Uterus (tissue), 4 donors: Measurements from ENCODE around the gene PIEZO2. TPM values are rescaled to one million over a fixed set of nuclear protein-coding genes. Genes with fewer than 3 reads are reported as not detected.
"Not testable (repeated sequence)": the region's sequence is repeated elsewhere in the genome, so short reads cannot be mapped to it uniquely, and the experiment has no call there.

ENCODE experiments used
- DNase-seq, 2 donors: peaks; one replicate each; pipeline ENCODE4 v3.0.0-alpha.2; 2019 to 2020
- H3K27ac ChIP-seq, 2 donors: fragments of 200-600 bp; sonication (generic); 1 replicate in 1 of 2; 2 replicates in 1 of 2; pipeline ENCODE4 v1.5.1; 2016 to 2018
- H3K27me3 ChIP-seq, 2 donors: fragments of 200-600 bp; sonication (generic); one replicate each; pipeline ENCODE4 v1.5.1; 2018 to 2019; ENCODE audit warnings: control low read depth in 1 of 2
- H3K36me3 ChIP-seq, 2 donors: fragments of 200-600 bp; sonication (generic); one replicate each; pipeline ENCODE4 v1.5.1; 2019; ENCODE audit warnings: control low read depth in 1 of 2
- H3K4me1 ChIP-seq, 2 donors: fragments of 200-600 bp; sonication (generic); one replicate each; pipeline ENCODE4 v1.5.1; 2018 to 2019; ENCODE audit warnings: control low read depth in 1 of 2
- H3K4me3 ChIP-seq, 2 donors: fragments of 200-600 bp; sonication (generic); 1 replicate in 1 of 2; 2 replicates in 1 of 2; pipeline ENCODE4 v1.5.1; 2018 to 2019; ENCODE audit warnings: mild to moderate bottlenecking in 1 of 2
- H3K9me3 ChIP-seq, 2 donors: fragments of 200-600 bp; sonication (generic); one replicate each; pipeline ENCODE4 v1.5.1; 2019; ENCODE audit warnings: control low read depth in 1 of 2
- POLR2A ChIP-seq, 2 donors: fragments of 450-650 bp; IDR thresholded peaks; one replicate each; pipeline ENCODE4 v1.6.1; 2016; ENCODE audit warnings: antibody characterized with exemption in 2 of 2, mild to moderate bottlenecking in 1 of 2, moderate library complexity in 1 of 2
- intact Hi-C: fragments of 100-400 bp; cut with DNase I; formaldehyde crosslinking; loops from one replicate; pipeline ENCODE4 v1.15.1; 2023; ENCODE audit warnings: low total_unique reads
- total RNA-seq, 4 donors: library from RNA; depleted of rRNA in 3 of 4; stranded (reverse); fragments of >200 nt in 3 of 4; gene quantifications; one replicate each; pipeline versions ENCODE4 v1.1.0 to v1.2.4, GENCODE V29; 2014 to 2023
- TF ChIP-seq, protein P1 (sequence below), 4 experiments: fragments of 200-600 bp in 2 of 4; fragments of 450-650 bp in 2 of 4; sonication (generic) in 2 of 4; IDR thresholded peaks; one replicate each; pipeline ENCODE4 v1.5.1; 2016 to 2019; ENCODE audit warnings: antibody characterized with exemption in 4 of 4, mild to moderate bottlenecking in 2 of 4, moderate library complexity in 1 of 4
- donor health status: DM: yes; HTN: yes; CAD: no.

Gene PIEZO2
- total RNA-seq, 4 donors from 2014 or later = 1.8 to 42.8 (median 5.6) TPM

DNA sequence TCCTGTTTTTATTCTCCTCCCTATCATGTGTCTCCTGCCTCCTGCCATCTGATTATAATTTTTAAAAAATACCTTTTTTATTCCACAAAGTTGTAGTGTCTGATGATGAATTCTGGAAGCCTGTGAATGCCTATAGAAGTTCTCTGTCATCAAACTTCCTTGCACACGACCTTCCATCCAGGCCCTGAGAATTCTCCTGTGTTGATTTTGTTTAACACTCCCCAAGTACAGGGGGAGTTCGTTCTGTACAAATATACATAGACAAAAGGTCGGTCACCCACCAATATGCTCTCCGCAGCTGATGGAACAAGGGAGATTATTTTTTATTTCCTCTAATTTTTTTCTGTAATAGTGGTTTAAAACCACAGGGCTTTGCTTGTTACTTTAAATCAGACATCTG, 232.5 kb downstream of the PIEZO2 start:
- Histone ChIP-seq H3K4me1 (no peaks in the 10 kb centered on the region), H3K27me3 (no peaks in the 10 kb centered on the region), H3K27ac (no peak overlapping the region), H3K4me3 (no peak overlapping the region), H3K36me3 (no peaks in the 10 kb centered on the region), H3K9me3 (no peaks in the 10 kb centered on the region)
- TF ChIP-seq, protein P1, sequence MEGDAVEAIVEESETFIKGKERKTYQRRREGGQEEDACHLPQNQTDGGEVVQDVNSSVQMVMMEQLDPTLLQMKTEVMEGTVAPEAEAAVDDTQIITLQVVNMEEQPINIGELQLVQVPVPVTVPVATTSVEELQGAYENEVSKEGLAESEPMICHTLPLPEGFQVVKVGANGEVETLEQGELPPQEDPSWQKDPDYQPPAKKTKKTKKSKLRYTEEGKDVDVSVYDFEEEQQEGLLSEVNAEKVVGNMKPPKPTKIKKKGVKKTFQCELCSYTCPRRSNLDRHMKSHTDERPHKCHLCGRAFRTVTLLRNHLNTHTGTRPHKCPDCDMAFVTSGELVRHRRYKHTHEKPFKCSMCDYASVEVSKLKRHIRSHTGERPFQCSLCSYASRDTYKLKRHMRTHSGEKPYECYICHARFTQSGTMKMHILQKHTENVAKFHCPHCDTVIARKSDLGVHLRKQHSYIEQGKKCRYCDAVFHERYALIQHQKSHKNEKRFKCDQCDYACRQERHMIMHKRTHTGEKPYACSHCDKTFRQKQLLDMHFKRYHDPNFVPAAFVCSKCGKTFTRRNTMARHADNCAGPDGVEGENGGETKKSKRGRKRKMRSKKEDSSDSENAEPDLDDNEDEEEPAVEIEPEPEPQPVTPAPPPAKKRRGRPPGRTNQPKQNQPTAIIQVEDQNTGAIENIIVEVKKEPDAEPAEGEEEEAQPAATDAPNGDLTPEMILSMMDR (IDR thresholded peaks at IDR 0.05) = no peak
- no peak for TF ChIP-seq POLR2A (IDR thresholded peaks at IDR 0.05)
- intact Hi-C loops = no loop called here
- DNase-seq = no peak

DNA sequence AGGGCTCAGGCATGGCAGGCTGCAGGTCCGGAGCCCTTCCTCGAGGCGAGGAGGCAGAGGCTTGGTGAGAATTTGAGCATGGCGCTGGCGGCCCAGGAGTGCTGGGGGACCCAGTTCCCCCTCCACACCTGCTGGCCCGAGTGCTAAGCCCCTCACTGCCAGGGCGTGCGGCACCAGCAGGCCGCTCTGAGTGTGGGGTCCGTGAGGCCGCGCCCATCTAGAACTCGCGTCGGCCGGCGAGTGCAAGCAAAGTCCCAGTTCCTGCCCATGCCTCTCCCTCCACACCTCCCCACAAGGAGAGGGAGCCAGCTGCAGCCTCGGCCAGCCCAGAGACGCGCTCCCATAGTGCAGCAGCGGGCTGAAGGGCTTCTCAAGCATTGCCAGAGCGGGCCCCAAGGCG, 233.0 kb downstream of the PIEZO2 start:
- TF ChIP-seq POLR2A (IDR thresholded peaks at IDR 0.05) = no peak
- TF ChIP-seq, protein P1 (IDR thresholded peaks at IDR 0.05) = no peak
- intact Hi-C loops = no loop called here

DNA sequence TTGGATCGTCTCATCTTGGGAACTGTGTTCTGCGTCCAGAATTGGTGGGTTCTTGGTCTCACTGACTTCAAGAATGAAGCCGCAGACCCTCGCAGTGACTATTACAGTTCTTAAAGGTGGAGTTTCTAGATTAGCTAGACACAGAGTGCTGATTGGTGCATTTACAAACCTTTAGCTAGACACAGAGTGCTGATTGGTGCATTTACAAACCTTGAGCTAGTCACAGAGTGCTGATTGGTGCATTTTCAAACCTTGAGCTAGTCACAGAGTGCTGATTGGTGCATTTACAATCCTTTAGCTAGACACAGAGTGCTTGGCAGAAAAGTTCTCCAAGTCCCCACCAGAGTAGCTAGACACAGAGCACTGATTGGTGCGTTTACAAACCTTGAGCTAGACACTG, 233.6 kb downstream of the PIEZO2 start:
- H3K36me3 ChIP-seq, H3K4me3 ChIP-seq, intact Hi-C loops, H3K9me3 ChIP-seq, H3K27me3 ChIP-seq, DNase-seq, H3K4me1 ChIP-seq, H3K27ac ChIP-seq: not testable (repeated sequence)

More for the DNA sequence above, 233.0 kb downstream of the PIEZO2 start:
- H3K4me1 ChIP-seq = no peaks in the 10 kb centered on the region
- no peak overlapping the region for H3K27ac ChIP-seq
- H3K36me3 ChIP-seq = no peaks in the 10 kb centered on the region
- no peaks in the 10 kb centered on the region for H3K27me3 ChIP-seq
- DNase-seq = no peak
- H3K9me3 ChIP-seq = no peaks in the 10 kb centered on the region
- H3K4me3 ChIP-seq = no peak overlapping the region

DNA sequence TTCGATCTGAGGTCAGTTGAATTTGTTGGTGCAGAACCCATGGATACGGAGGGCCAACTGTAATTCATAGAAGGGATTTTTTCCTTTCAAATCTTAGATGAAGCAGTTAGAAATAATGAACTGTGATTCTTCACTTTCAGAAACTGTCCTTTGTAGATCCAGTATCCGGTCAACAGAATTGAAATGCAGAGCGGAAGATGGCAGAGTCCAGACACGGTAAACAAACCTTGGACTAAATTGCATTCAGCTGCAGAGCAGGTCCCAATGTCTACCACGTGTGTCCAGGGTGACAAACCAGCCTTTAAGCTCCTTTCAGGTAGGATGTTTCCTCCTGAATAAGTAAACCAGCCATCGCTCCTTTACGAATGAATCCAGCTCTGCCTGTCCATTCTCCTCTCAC, 234.8 kb downstream of the PIEZO2 start:
- H3K4me1 ChIP-seq, intact Hi-C loops, H3K9me3 ChIP-seq, H3K27me3 ChIP-seq, H3K36me3 ChIP-seq, H3K4me3 ChIP-seq, H3K27ac ChIP-seq, DNase-seq: not testable (repeated sequence)

DNA sequence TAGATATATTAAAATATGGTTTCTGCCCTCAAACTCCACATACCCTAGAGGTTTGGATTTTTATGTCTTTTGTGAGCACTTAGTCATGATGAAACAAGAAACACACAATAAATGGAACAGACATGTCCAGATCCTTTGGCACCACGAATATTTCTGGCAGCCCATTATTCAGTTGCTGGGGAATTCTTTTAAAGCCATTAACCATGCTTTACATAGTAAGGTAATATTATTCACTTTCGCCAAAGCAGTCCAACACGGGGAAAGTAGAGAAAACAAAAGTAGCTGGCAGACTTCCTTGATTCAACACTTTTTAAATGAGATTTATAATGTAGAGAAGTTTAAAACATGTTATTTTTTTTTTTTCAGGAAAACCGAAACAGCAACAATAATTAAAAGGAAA, 235.4 kb downstream of the PIEZO2 start:
- intact Hi-C loops = no loop called here

DNA sequence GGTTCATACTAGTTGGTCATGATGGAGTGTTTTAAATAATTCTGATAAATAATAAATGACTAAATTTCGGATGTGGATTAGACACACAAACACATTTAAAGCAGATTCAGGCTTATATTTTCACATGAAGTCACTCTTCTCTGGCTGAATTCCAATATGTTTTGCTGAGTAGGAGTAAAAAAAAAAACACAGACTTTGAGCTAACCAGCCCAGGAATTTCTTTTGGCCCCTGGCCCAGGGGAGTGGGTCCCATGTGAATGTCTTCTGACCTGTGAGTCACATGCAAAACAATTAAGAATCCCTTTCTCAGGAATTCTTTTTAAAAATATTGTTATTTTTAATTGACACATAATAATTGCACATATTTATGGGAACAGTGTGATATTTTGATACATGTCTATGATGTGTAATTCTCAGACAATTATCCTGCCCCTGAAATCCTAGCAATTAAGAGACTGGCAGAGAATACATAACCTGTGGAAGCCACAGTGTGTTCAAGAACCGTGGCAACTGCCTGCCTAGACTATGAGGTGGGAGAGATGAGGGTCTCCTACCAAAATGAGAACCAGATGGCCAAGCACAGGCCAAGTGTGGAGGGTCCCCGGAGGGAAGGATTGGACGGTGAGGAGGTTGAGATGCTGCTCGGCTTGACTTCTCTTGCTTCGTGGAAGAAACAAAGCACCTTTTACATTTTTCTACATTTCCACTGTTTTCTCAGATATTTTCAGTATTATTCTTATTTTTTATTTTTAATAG, 236.4 kb downstream of the PIEZO2 start:
- DNase-seq = no peak
- H3K36me3 ChIP-seq = no peaks in the 10 kb centered on the region
- no peaks in the 10 kb centered on the region for H3K4me1 ChIP-seq
- TF ChIP-seq POLR2A (IDR thresholded peaks at IDR 0.05) = no peak
- TF ChIP-seq, protein P1 (IDR thresholded peaks at IDR 0.05) = no peak
- no peak overlapping the region for H3K27ac ChIP-seq
- H3K4me3 ChIP-seq = no peak overlapping the region
- intact Hi-C loops = no loop called here
- H3K27me3 ChIP-seq = no peaks in the 10 kb centered on the region
- no peaks in the 10 kb centered on the region for H3K9me3 ChIP-seq

More for the DNA sequence above, 235.4 kb downstream of the PIEZO2 start:
- TF ChIP-seq, protein P1 (IDR thresholded peaks at IDR 0.05) = no peak
- TF ChIP-seq POLR2A (IDR thresholded peaks at IDR 0.05) = no peak
- no peaks in the 10 kb centered on the region for H3K27me3 ChIP-seq
- H3K9me3 ChIP-seq = no peaks in the 10 kb centered on the region
- H3K27ac ChIP-seq = no peak overlapping the region
- H3K4me3 ChIP-seq = no peak overlapping the region
- no peaks in the 10 kb centered on the region for H3K36me3 ChIP-seq
- DNase-seq = no peak
- H3K4me1 ChIP-seq = no peaks in the 10 kb centered on the region
